Fibroblast of lung (primary cell): ENCODE data around the gene MAML3.

ENCODE experiments used
- EZH2 ChIP-seq: IDR thresholded peaks from 2 replicates; pipeline ENCODE4 v1.5.1; 2012; ENCODE audit warnings: low read length, control low read depth, mild to moderate bottlenecking; ENCODE audit errors: missing control alignments
- TF ChIP-seq, protein P1 (sequence below), 2 donors: IDR thresholded peaks in 1 of 2; conservative IDR thresholded peaks in 1 of 2; 1 replicate in 1 of 2; 2 replicates in 1 of 2; pipeline ENCODE4 v1.5.1; 2011 to 2012; ENCODE audit warnings: low read length in 2 of 2, control low read depth in 1 of 2, inconsistent platforms in 1 of 2, low read depth in 1 of 2, mild to moderate bottlenecking in 1 of 2

GRCh38 chr4:140103676-140104075, 50.3 kb downstream of the MAML3 start:
- TF ChIP-seq EZH2: no peak
- TF ChIP-seq, protein P1, sequence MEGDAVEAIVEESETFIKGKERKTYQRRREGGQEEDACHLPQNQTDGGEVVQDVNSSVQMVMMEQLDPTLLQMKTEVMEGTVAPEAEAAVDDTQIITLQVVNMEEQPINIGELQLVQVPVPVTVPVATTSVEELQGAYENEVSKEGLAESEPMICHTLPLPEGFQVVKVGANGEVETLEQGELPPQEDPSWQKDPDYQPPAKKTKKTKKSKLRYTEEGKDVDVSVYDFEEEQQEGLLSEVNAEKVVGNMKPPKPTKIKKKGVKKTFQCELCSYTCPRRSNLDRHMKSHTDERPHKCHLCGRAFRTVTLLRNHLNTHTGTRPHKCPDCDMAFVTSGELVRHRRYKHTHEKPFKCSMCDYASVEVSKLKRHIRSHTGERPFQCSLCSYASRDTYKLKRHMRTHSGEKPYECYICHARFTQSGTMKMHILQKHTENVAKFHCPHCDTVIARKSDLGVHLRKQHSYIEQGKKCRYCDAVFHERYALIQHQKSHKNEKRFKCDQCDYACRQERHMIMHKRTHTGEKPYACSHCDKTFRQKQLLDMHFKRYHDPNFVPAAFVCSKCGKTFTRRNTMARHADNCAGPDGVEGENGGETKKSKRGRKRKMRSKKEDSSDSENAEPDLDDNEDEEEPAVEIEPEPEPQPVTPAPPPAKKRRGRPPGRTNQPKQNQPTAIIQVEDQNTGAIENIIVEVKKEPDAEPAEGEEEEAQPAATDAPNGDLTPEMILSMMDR (conservative IDR thresholded peaks at IDR 0.05 in 1 of 2, IDR thresholded peaks at IDR 0.05 in 1 of 2; ENCODE audit: low read depth in 1 of 2, low read length in 2 of 2): no peak
